IPS-15b (cell line): ENCODE measurements around the gene F5.
"Not testable (repeated sequence)": the region's sequence is repeated elsewhere in the genome, so short reads cannot be mapped to it uniquely, and the experiment has no call there.

Source experiments
- H3K27me3 ChIP-seq: one replicate; pipeline ENCODE4 v1.6.1; 2013; ENCODE audit warnings: low read length; ENCODE audit not compliant: control insufficient read depth, insufficient read depth
- H3K36me3 ChIP-seq: one replicate; pipeline ENCODE4 v1.6.1; 2013; ENCODE audit warnings: low read length; ENCODE audit not compliant: control insufficient read depth, insufficient read depth
- H3K4me1 ChIP-seq: one replicate; pipeline ENCODE4 v1.6.1; 2013; ENCODE audit warnings: mild to moderate bottlenecking, low read length; ENCODE audit not compliant: control insufficient read depth, insufficient read depth
- H3K4me3 ChIP-seq: one replicate; pipeline ENCODE4 v1.5.1; 2013; ENCODE audit warnings: low read depth, low read length
- H3K9ac ChIP-seq: one replicate; pipeline ENCODE4 v1.6.1; 2013; ENCODE audit warnings: low read depth, mild to moderate bottlenecking, low read length
- H3K9me3 ChIP-seq: one replicate; pipeline ENCODE4 v1.6.1; 2013; ENCODE audit warnings: mild to moderate bottlenecking, low read length; ENCODE audit not compliant: control insufficient read depth, insufficient read depth

Gene F5

GRCh38 chr1:169514566-169515270 is 71.6 kb downstream of the F5 start:
- no peaks in the 10 kb centered on the region for H3K9me3 ChIP-seq
- no peaks in the 10 kb centered on the region for H3K4me1 ChIP-seq
- H3K9ac ChIP-seq, result no peak overlapping the region
- H3K36me3 ChIP-seq, result no peaks in the 10 kb centered on the region
- no peak overlapping the region for H3K4me3 ChIP-seq
- no peaks in the 10 kb centered on the region for H3K27me3 ChIP-seq

DNA sequence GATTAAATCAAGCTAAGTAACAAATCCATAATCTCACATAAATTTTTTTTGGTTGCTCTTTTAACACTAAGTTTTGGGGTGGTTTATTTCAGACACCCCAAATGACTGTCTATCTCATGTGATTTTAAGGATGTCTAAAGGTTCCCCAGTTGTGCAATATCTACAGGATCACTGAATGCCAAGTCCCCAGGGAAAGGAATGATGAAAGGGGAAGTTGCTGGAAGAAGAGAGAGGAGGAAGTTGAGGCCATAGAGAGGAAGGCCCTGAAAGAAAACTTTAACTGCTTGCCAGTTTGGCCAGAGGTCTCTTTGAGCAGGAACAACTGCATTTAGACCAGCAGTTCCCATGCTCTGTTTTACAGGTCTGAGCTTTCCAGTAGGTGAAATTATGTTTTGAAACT is 73.1 kb downstream of the F5 start:
- Histone ChIP-seq H3K36me3 (no peaks in the 10 kb centered on the region), H3K27me3 (no peaks in the 10 kb centered on the region)

GRCh38 chr1:169511316-169512005 is 74.8 kb downstream of the F5 start:
- Histone ChIP-seq H3K36me3 (no peaks in the 10 kb centered on the region), H3K9ac (no peak overlapping the region), H3K9me3 (no peaks in the 10 kb centered on the region), H3K27me3 (no peaks in the 10 kb centered on the region), H3K4me3 (no peak overlapping the region), H3K4me1 (no peaks in the 10 kb centered on the region)

More for the DNA sequence above, 73.1 kb downstream of the F5 start:
- no peaks in the 10 kb centered on the region for H3K4me1 ChIP-seq
- no peak overlapping the region for H3K4me3 ChIP-seq
- no peak overlapping the region for H3K9ac ChIP-seq
- no peaks in the 10 kb centered on the region for H3K9me3 ChIP-seq

GRCh38 chr1:169510060-169510459 is 76.2 kb downstream of the F5 start:
- no peaks in the 10 kb centered on the region for H3K4me1 ChIP-seq
- H3K9me3 ChIP-seq, result no peaks in the 10 kb centered on the region
- H3K9ac ChIP-seq, result no peak overlapping the region
- no peak overlapping the region for H3K4me3 ChIP-seq
- H3K36me3 ChIP-seq, result no peaks in the 10 kb centered on the region
- H3K27me3 ChIP-seq, result no peaks in the 10 kb centered on the region

DNA sequence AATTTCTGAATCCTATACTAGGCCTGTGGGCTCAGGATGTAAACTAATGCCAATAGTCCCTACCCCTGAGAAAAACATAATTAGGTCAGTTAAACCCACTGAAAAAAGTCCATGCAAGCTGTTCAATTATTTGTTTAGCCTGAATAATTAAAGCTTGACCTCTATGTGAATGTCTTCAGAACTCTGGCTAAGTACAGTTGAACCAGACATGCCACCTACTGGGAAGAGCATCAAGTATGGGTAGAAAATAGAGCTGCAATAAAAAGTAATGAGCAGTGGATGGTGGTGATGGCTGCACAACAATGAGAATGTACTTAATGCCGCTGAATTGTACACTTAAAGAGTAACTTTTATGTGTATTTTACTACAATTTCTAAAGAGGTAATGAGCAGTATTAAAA is 76.9 kb downstream of the F5 start:
- Histone ChIP-seq H3K36me3 (no peaks in the 10 kb centered on the region), H3K27me3 (no peaks in the 10 kb centered on the region), H3K4me3 (no peak overlapping the region), H3K4me1 (no peaks in the 10 kb centered on the region), H3K9me3 (no peaks in the 10 kb centered on the region), H3K9ac (no peak overlapping the region)

DNA sequence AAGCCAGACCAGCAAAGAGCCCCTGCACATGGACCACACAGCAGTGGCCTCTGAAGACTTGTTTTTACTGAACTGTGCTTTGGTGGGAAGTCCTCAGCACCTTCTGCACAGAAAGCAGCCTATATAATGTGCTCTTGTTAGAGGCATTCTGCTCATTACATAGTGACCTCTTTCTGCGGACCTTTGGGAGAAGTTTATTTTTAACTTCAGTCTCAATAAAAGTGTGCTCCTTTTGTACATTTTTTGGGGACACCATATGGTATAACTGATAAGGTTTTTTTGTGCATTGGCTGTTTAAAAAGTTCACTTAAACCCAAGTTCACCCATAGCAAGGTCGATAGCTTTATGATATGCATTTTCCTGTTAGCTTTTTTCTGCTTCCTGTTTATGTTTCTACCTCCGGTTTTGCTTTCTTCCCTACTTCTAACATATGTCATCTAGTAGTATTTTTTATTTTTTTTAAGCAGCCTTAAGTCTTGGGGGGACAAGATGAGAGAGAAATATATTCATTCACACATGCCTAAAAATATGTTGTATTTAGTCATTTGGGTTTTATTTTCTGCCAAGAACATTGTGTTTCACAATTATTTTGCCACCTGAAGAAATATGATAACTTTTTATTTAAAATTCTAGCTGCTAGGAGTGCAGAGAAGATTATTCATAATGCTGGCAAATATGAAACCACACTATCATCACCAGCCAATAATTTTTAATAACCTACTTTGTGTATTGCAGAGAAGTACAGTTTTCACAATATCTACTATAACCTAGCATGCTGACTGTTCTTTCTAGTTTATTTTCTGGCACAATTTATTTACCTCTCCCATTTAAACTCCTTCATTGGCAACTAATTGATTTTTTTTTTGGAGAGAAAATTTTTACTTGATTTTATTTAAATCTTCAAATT is 77.6 kb downstream of the F5 start:
- H3K9me3 ChIP-seq, result no peaks in the 10 kb centered on the region
- no peak overlapping the region for H3K4me3 ChIP-seq
- H3K4me1 ChIP-seq, result no peaks in the 10 kb centered on the region
- H3K36me3 ChIP-seq, result no peaks in the 10 kb centered on the region
- H3K27me3 ChIP-seq, result no peaks in the 10 kb centered on the region
- no peak overlapping the region for H3K9ac ChIP-seq

- Histone ChIP-seq H3K9me3 (no peaks in the 10 kb centered on the region), H3K36me3 (no peaks in the 10 kb centered on the region), H3K27me3 (no peaks in the 10 kb centered on the region), H3K4me1 (no peaks in the 10 kb centered on the region), H3K4me3 (no peak overlapping the region), H3K9ac (no peak overlapping the region)
Measured at GRCh38 chr1:169507413-169507812, 78.9 kb downstream of the F5 start.

GRCh38 chr1:169503601-169504000 is 82.7 kb downstream of the F5 start:
- not testable (repeated sequence) for H3K36me3 ChIP-seq, H3K27me3 ChIP-seq, H3K9me3 ChIP-seq

DNA sequence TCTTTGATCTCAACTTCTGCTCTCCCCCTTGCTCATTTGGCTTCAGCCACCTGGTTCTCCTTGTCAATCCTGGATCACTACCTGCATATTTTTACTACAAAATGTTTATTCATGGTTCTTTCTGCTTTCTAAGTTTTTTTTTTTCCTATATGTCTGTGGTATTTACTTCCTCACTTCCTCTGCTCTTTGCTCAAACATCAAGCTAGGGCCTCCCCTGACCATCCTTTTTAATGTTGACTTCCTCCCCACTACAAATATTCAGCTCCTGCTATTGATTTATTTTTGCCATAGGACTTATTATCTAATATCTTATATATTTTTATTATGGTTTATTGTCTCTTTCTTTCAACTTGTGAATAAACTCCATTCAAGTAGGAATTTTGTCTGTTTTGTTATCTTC is 86.5 kb downstream of the F5 start:
- H3K4me1 ChIP-seq, result no peaks in the 10 kb centered on the region
- H3K9me3 ChIP-seq, result no peaks in the 10 kb centered on the region
- no peaks in the 10 kb centered on the region for H3K36me3 ChIP-seq
- H3K4me3 ChIP-seq, result no peak overlapping the region
- H3K9ac ChIP-seq, result no peak overlapping the region
- no peaks in the 10 kb centered on the region for H3K27me3 ChIP-seq

More at GRCh38 chr1:169503601-169504000, 82.7 kb downstream of the F5 start:
- not testable (repeated sequence) for H3K9ac ChIP-seq, H3K4me3 ChIP-seq, H3K4me1 ChIP-seq

DNA sequence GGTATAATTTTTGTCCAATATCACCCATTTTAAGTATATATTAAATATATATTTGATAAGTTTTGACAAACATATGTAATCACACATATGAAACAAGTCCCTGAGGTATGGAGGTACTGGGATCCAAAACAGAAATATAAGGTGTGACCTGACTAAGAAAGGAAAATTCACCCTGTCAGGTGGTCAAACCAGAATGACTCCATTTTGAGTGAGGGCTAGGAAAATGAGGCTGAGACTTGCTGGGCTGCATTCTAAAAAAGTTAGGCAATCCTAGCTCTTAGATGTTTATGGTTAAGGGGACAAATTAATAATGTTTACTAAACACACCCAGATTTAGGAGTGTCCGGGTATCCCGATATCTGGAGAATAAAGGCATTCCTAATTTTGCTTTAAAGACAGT is 89.0 kb downstream of the F5 start:
- H3K27me3 ChIP-seq, result no peaks in the 10 kb centered on the region
- H3K9me3 ChIP-seq, result no peaks in the 10 kb centered on the region
- H3K36me3 ChIP-seq, result no peaks in the 10 kb centered on the region
- H3K4me1 ChIP-seq, result no peaks in the 10 kb centered on the region
- no peak overlapping the region for H3K9ac ChIP-seq
- H3K4me3 ChIP-seq, result no peak overlapping the region

GRCh38 chr1:169495916-169496315 is 90.4 kb downstream of the F5 start:
- no peak overlapping the region for H3K9ac ChIP-seq
- H3K4me1 ChIP-seq, result no peaks in the 10 kb centered on the region
- no peaks in the 10 kb centered on the region for H3K36me3 ChIP-seq
- H3K9me3 ChIP-seq, result no peaks in the 10 kb centered on the region
- no peak overlapping the region for H3K4me3 ChIP-seq
- H3K27me3 ChIP-seq, result no peaks in the 10 kb centered on the region
